ENCODE measurements around the gene SEMA4B.
"Not testable (repeated sequence)": the region's sequence is repeated elsewhere in the genome, so short reads cannot be mapped to it uniquely, and the experiment has no call there.

- TF ChIP-seq, protein P1, sequence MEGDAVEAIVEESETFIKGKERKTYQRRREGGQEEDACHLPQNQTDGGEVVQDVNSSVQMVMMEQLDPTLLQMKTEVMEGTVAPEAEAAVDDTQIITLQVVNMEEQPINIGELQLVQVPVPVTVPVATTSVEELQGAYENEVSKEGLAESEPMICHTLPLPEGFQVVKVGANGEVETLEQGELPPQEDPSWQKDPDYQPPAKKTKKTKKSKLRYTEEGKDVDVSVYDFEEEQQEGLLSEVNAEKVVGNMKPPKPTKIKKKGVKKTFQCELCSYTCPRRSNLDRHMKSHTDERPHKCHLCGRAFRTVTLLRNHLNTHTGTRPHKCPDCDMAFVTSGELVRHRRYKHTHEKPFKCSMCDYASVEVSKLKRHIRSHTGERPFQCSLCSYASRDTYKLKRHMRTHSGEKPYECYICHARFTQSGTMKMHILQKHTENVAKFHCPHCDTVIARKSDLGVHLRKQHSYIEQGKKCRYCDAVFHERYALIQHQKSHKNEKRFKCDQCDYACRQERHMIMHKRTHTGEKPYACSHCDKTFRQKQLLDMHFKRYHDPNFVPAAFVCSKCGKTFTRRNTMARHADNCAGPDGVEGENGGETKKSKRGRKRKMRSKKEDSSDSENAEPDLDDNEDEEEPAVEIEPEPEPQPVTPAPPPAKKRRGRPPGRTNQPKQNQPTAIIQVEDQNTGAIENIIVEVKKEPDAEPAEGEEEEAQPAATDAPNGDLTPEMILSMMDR (IDR thresholded peaks at IDR 0.05), result not testable (repeated sequence)
- not testable (repeated sequence) for TF ChIP-seq EZH2, EZH2phosphoT487 (IDR thresholded peaks at IDR 0.05)
Measured at GRCh38 chr15:90278467-90278866, 77.3 kb downstream of the SEMA4B start.
